Measurements from ENCODE around the gene POLR3B. TPM values are rescaled to one million over a fixed set of nuclear protein-coding genes. Genes with fewer than 3 reads are reported as not detected.

The POLR3B gene
- total RNA-seq, 2 experiments from 2014 or later = 14.7 to 17.6 TPM

GRCh38 chr12:106434526-106434925 is 77.0 kb downstream of the POLR3B start:
- ChIA-PET CTCF (ENCODE audit: unreplicated experiment) (no interaction called here), POLR2A (interaction anchor here (1.8 kb wide), 1 partner anchor 12 kb away, joined by 5 read pairs; no protein-coding TSS in a partner anchor)
- BruUV-seq (replicated peaks) = no TSS peak
- H4K20me1 ChIP-seq (ENCODE audit: insufficient read depth, low read length) = no peaks in the 10 kb centered on the region
- H3K4me3 ChIP-seq (ENCODE audit: low read depth, low read length, poor library complexity, severe bottlenecking) = no peak overlapping the region
- H3K36me3 ChIP-seq (ENCODE audit: insufficient read depth, low read length) = peaks cover 88% of the 10 kb centered on the region
- H3K27ac ChIP-seq (ENCODE audit: low read depth, low read length, poor library complexity, severe bottlenecking) = no peak overlapping the region
- TF ChIP-seq EZH2phosphoT487 (IDR thresholded peaks at IDR 0.05; ENCODE audit: borderline replicate concordance, low read depth, low read length) = no peak
- TF ChIP-seq CTCF (conservative IDR thresholded peaks at IDR 0.05; ENCODE audit: low read length) = no peak
- H3K9me2 ChIP-seq (ENCODE audit: insufficient read depth, low read length) = no peaks in the 10 kb centered on the region
- no peak for DNase-seq (ENCODE audit: low spot score)
- H3K79me2 ChIP-seq (ENCODE audit: insufficient read depth, low read depth, low read length) = no peaks in the 10 kb centered on the region
- no peak overlapping the region for H2AFZ ChIP-seq (ENCODE audit: low read length)
- intact Hi-C loops (cut with micrococcal nuclease; ENCODE audit: unreplicated experiment) = no loop called here
- no peaks in the 10 kb centered on the region for H3K9me3 ChIP-seq (ENCODE audit: low read length)
- no peaks in the 10 kb centered on the region for H3K4me1 ChIP-seq (ENCODE audit: insufficient read depth, low read length, poor library complexity, severe bottlenecking)
- H3K4me2 ChIP-seq (ENCODE audit: low read length) = no peak overlapping the region

GRCh38 chr12:106436164-106436563 is 78.6 kb downstream of the POLR3B start:
- POLR2A ChIA-PET = interaction anchor here (0.5 kb wide), 1 partner anchor 534 kb away, joined by 3 read pairs; no protein-coding TSS in a partner anchor
- no TSS peak for BruUV-seq (replicated peaks)
- DNase-seq (ENCODE audit: low spot score) = no peak
- Histone ChIP-seq H3K4me3 (ENCODE audit: low read depth, low read length, poor library complexity, severe bottlenecking) (no peak overlapping the region), H3K9me3 (ENCODE audit: low read length) (no peaks in the 10 kb centered on the region), H3K79me2 (ENCODE audit: insufficient read depth, low read depth, low read length) (no peaks in the 10 kb centered on the region), H3K36me3 (ENCODE audit: insufficient read depth, low read length) (peaks cover 81% of the 10 kb centered on the region), H3K9me2 (ENCODE audit: insufficient read depth, low read length) (no peaks in the 10 kb centered on the region), H4K20me1 (ENCODE audit: insufficient read depth, low read length) (no peaks in the 10 kb centered on the region), H2AFZ (ENCODE audit: low read length) (no peak overlapping the region), H3K4me2 (ENCODE audit: low read length) (no peak overlapping the region), H3K4me1 (ENCODE audit: insufficient read depth, low read length, poor library complexity, severe bottlenecking) (no peaks in the 10 kb centered on the region), H3K27ac (ENCODE audit: low read depth, low read length, poor library complexity, severe bottlenecking) (no peak overlapping the region)
- TF ChIP-seq EZH2phosphoT487 (IDR thresholded peaks at IDR 0.05; ENCODE audit: borderline replicate concordance, low read depth, low read length) = no peak
- no peak for TF ChIP-seq CTCF (conservative IDR thresholded peaks at IDR 0.05; ENCODE audit: low read length)
- intact Hi-C loops (cut with micrococcal nuclease; ENCODE audit: unreplicated experiment) = no loop called here
- CTCF ChIA-PET (ENCODE audit: unreplicated experiment) = no interaction called here

- H3K4me2 ChIP-seq (ENCODE audit: low read length) = no peak overlapping the region
- H3K27ac ChIP-seq (ENCODE audit: low read depth, low read length, poor library complexity, severe bottlenecking) = no peak overlapping the region
- intact Hi-C loops (cut with micrococcal nuclease; ENCODE audit: unreplicated experiment) = no loop called here
- H3K4me1 ChIP-seq (ENCODE audit: insufficient read depth, low read length, poor library complexity, severe bottlenecking) = no peaks in the 10 kb centered on the region
- no peaks in the 10 kb centered on the region for H3K9me2 ChIP-seq (ENCODE audit: insufficient read depth, low read length)
- no TSS peak for BruUV-seq (replicated peaks)
- no peak overlapping the region for H2AFZ ChIP-seq (ENCODE audit: low read length)
- CTCF ChIA-PET (ENCODE audit: unreplicated experiment) = no interaction called here
- TF ChIP-seq EZH2phosphoT487 (IDR thresholded peaks at IDR 0.05; ENCODE audit: borderline replicate concordance, low read depth, low read length) = no peak
- H3K4me3 ChIP-seq (ENCODE audit: low read depth, low read length, poor library complexity, severe bottlenecking) = no peak overlapping the region
- POLR2A ChIA-PET = interaction anchor here (0.6 kb wide), 1 partner anchor 72 kb away, joined by 3 read pairs; no protein-coding TSS in a partner anchor
- no peaks in the 10 kb centered on the region for H3K79me2 ChIP-seq (ENCODE audit: insufficient read depth, low read depth, low read length)
- DNase-seq (ENCODE audit: low spot score) = no peak
- H3K36me3 ChIP-seq (ENCODE audit: insufficient read depth, low read length) = peaks cover 56% of the 10 kb centered on the region
- no peaks in the 10 kb centered on the region for H3K9me3 ChIP-seq (ENCODE audit: low read length)
- no peaks in the 10 kb centered on the region for H4K20me1 ChIP-seq (ENCODE audit: insufficient read depth, low read length)
Measured at GRCh38 chr12:106442575-106442974, 85.0 kb downstream of the POLR3B start.

All from OCI-LY7 (cell line).